Keratinocyte (primary cell): ENCODE measurements around the gene LGR4. TPM values are rescaled to one million over a fixed set of nuclear protein-coding genes. Genes with fewer than 3 reads are reported as not detected.

Experiments
- DNase-seq: peaks from one replicate; pipeline ENCODE4 v3.0.0-alpha.2; 2011; ENCODE audit warnings: low read depth, missing footprints, low spot score
- FAIRE-seq: peaks from 2 replicates; lab custom pipeline; 2011; peaks lifted over from hg19 to GRCh38; lab: Jason Lieb, UNC
- H2AFZ ChIP-seq: 2 replicates; pipeline ENCODE4 v1.6.0; 2012; ENCODE audit warnings: low read length, control low read depth, inconsistent platforms; ENCODE audit not compliant: control insufficient read depth
- H3K27ac ChIP-seq: 2 replicates; pipeline ENCODE4 v1.5.1; 2011; ENCODE audit warnings: low read length; ENCODE audit not compliant: control insufficient read depth, insufficient read depth
- H3K27me3 ChIP-seq: 3 replicates; pipeline ENCODE4 v1.6.0; 2011; ENCODE audit warnings: low read length; ENCODE audit not compliant: control insufficient read depth, insufficient read depth; ENCODE audit errors: extremely low read depth
- H3K36me3 ChIP-seq, 2 experiments: 2 replicates in 1 of 2; 3 replicates in 1 of 2; pipeline ENCODE4 v1.5.1; 2011; ENCODE audit warnings: low read length in 2 of 2, mild to moderate bottlenecking in 1 of 2; ENCODE audit not compliant: control insufficient read depth in 2 of 2, insufficient read depth in 2 of 2; ENCODE audit errors: extremely low read depth in 1 of 2
- H3K4me1 ChIP-seq: 3 replicates; pipeline ENCODE4 v1.5.1; 2011; ENCODE audit warnings: low read length; ENCODE audit not compliant: control insufficient read depth, insufficient read depth; ENCODE audit errors: extremely low read depth
- H3K4me2 ChIP-seq: 3 replicates; pipeline ENCODE4 v1.6.0; 2011; ENCODE audit warnings: low read depth, low read length; ENCODE audit not compliant: control insufficient read depth, insufficient read depth; ENCODE audit errors: extremely low read depth
- H3K4me3 ChIP-seq, 3 experiments: fragments of 200-600 bp in 1 of 3; sonication (generic) in 1 of 3; 2 replicates in 2 of 3; 3 replicates in 1 of 3; pipeline ENCODE4 v1.5.1; 2011 to 2016; ENCODE audit warnings: low read length in 3 of 3, mild to moderate bottlenecking in 3 of 3, control low read depth in 2 of 3, inconsistent platforms in 1 of 3, low read depth in 1 of 3, mixed read lengths in 1 of 3, mixed run types in 1 of 3, moderate library complexity in 1 of 3; ENCODE audit not compliant: control insufficient read depth in 2 of 3, insufficient read depth in 2 of 3; ENCODE audit errors: extremely low read depth in 1 of 3
- H3K79me2 ChIP-seq: 2 replicates; pipeline ENCODE4 v1.6.0; 2012; ENCODE audit warnings: low read length; ENCODE audit not compliant: control insufficient read depth, insufficient read depth
- H3K9ac ChIP-seq: 3 replicates; pipeline ENCODE4 v1.6.0; 2011; ENCODE audit warnings: low read length; ENCODE audit not compliant: control insufficient read depth, insufficient read depth; ENCODE audit errors: extremely low read depth
- H3K9me1 ChIP-seq: 3 replicates; pipeline ENCODE4 v1.6.0; 2011; ENCODE audit warnings: low read length; ENCODE audit not compliant: control insufficient read depth, insufficient read depth; ENCODE audit errors: extremely low read depth
- H3K9me3 ChIP-seq: 2 replicates; pipeline ENCODE4 v1.5.1; 2012; ENCODE audit warnings: low read depth, low read length; ENCODE audit not compliant: control insufficient read depth
- H4K20me1 ChIP-seq: 3 replicates; pipeline ENCODE4 v1.6.0; 2011; ENCODE audit warnings: low read length; ENCODE audit not compliant: control insufficient read depth, insufficient read depth; ENCODE audit errors: extremely low read depth
- EZH2 ChIP-seq: IDR thresholded peaks from one replicate; pipeline ENCODE4 v1.6.1; 2012; ENCODE audit warnings: inconsistent platforms, mild to moderate bottlenecking, low read length, moderate library complexity
- dilution Hi-C: fragments of 300-500 bp; cut with MboI; formaldehyde crosslinking; loops from one replicate; pipeline ENCODE4 v1.7.0; 2020; ENCODE audit warnings: low sequenced_read_pairs; ENCODE audit not compliant: extremely low pct_ligation_motif_present
- polyA plus RNA-seq, 5 experiments: library from polyadenylated mRNA; depleted of rRNA in 3 of 5; stranded (reverse) in 3 of 5; stranded (forward) in 1 of 5; unstranded in 1 of 5; fragments of >200 nt; gene quantifications; 1 replicate in 1 of 5; 2 replicates in 3 of 5; 3 replicates in 1 of 5; pipeline versions ENCODE4 v1.2.1 to v1.2.3, GENCODE V29; 2011 to 2012; ENCODE audit warnings: missing spikeins in 2 of 5, low read depth in 1 of 5, low replicate concordance in 1 of 5
- TF ChIP-seq, protein P1 (sequence below), 3 experiments: IDR thresholded peaks in 1 of 3; conservative IDR thresholded peaks in 1 of 3; optimal IDR thresholded peaks in 1 of 3; 2 replicates in 2 of 3; 3 replicates in 1 of 3; pipeline versions ENCODE3 to v1.5.1; 2011; ENCODE audit warnings: low read length in 3 of 3, mild to moderate bottlenecking in 3 of 3, moderate library complexity in 2 of 3, control low read depth in 1 of 3, inconsistent platforms in 1 of 3; ENCODE audit not compliant: insufficient read depth in 2 of 3; ENCODE audit errors: extremely low read depth in 1 of 3

The LGR4 gene
- polyA plus RNA-seq, 1 donor (not counting 4 experiments of a cell fraction or from before 2014, with no cell fraction given): 49.7 TPM

- Histone ChIP-seq H3K9me1 (no peaks in the 10 kb centered on the region), H3K4me1 (peaks cover 66% of the 10 kb centered on the region), H3K27me3 (no peaks in the 10 kb centered on the region), H3K9me3 (no peaks in the 10 kb centered on the region), H3K4me2 (peak overlapping the region; percentile 94), H2AFZ (no peak overlapping the region), H3K9ac (peak overlapping the region; percentile 90), H3K36me3 (no peaks in the 10 kb centered on the region), H3K27ac (peak overlapping the region; percentile 83), H4K20me1 (no peaks in the 10 kb centered on the region), H3K79me2 (peaks cover 77% of the 10 kb centered on the region), H3K4me3 (peak overlapping the region; percentile 88 to 92 (median 91))
- FAIRE-seq: peak; percentile 90
- dilution Hi-C loops: no loop called here
- peak; percentile 73 for DNase-seq
- no peak for TF ChIP-seq EZH2
- TF ChIP-seq, protein P1, sequence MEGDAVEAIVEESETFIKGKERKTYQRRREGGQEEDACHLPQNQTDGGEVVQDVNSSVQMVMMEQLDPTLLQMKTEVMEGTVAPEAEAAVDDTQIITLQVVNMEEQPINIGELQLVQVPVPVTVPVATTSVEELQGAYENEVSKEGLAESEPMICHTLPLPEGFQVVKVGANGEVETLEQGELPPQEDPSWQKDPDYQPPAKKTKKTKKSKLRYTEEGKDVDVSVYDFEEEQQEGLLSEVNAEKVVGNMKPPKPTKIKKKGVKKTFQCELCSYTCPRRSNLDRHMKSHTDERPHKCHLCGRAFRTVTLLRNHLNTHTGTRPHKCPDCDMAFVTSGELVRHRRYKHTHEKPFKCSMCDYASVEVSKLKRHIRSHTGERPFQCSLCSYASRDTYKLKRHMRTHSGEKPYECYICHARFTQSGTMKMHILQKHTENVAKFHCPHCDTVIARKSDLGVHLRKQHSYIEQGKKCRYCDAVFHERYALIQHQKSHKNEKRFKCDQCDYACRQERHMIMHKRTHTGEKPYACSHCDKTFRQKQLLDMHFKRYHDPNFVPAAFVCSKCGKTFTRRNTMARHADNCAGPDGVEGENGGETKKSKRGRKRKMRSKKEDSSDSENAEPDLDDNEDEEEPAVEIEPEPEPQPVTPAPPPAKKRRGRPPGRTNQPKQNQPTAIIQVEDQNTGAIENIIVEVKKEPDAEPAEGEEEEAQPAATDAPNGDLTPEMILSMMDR (optimal IDR thresholded peaks at IDR 0.05 in 1 of 3, IDR thresholded peaks at IDR 0.05 in 1 of 3, conservative IDR thresholded peaks at IDR 0.05 in 1 of 3; ENCODE audit: extremely low read depth in 1 of 3, insufficient read depth in 2 of 3, low read length in 3 of 3): no peak
Measured at GRCh38 chr11:27468209-27468994, 4.2 kb downstream of the LGR4 start.

- no peak for FAIRE-seq
- peaks cover 74% of the 10 kb centered on the region for H3K4me1 ChIP-seq
- DNase-seq: no peak
- peaks cover 85% of the 10 kb centered on the region for H3K79me2 ChIP-seq
- peak overlapping the region; percentile 83 for H3K27ac ChIP-seq
- no peak for TF ChIP-seq EZH2
- TF ChIP-seq, protein P1 (optimal IDR thresholded peaks at IDR 0.05 in 1 of 3, IDR thresholded peaks at IDR 0.05 in 1 of 3, conservative IDR thresholded peaks at IDR 0.05 in 1 of 3; ENCODE audit: extremely low read depth in 1 of 3, insufficient read depth in 2 of 3, low read length in 3 of 3): no peak
- no peaks in the 10 kb centered on the region for H3K9me3 ChIP-seq
- H3K9me1 ChIP-seq: no peaks in the 10 kb centered on the region
- H3K9ac ChIP-seq: peak overlapping the region; percentile 38
- no peaks in the 10 kb centered on the region for H4K20me1 ChIP-seq
- H2AFZ ChIP-seq: no peak overlapping the region
- H3K36me3 ChIP-seq: no peaks in the 10 kb centered on the region
- peak overlapping the region; percentile 94 for H3K4me2 ChIP-seq
- dilution Hi-C loops: no loop called here
- no peaks in the 10 kb centered on the region for H3K27me3 ChIP-seq
- H3K4me3 ChIP-seq: peak overlapping the region in 2 of 3 experiments; percentile 22 to 41
Measured at GRCh38 chr11:27467181-27467913, 5.2 kb downstream of the LGR4 start.
